HG02763 (cell line): ENCODE measurements around the gene AFG1L.
"Not testable (repeated sequence)": the region's sequence is repeated elsewhere in the genome, so short reads cannot be mapped to it uniquely, and the experiment has no call there.

Source experiments
- ATAC-seq: cut with Tn5 transposase; IDR thresholded peaks from one replicate; pipeline ENCODE4 v1.9.1; 2021; ENCODE audit warnings: mild to moderate bottlenecking, moderate library complexity; ENCODE audit not compliant: unreplicated experiment

AFG1L gene

GRCh38 chr6:108507316-108507715 lies 212.5 kb downstream of the AFG1L start:
- no peak for ATAC-seq

GRCh38 chr6:108510461-108511319 lies 215.8 kb downstream of the AFG1L start:
- no peak for ATAC-seq

GRCh38 chr6:108518714-108519576 lies 224.1 kb downstream of the AFG1L start:
- no peak for ATAC-seq

GRCh38 chr6:108521616-108522107 lies 226.8 kb downstream of the AFG1L start:
- ATAC-seq, result no peak

GRCh38 chr6:108523697-108524096 lies 228.8 kb downstream of the AFG1L start:
- no peak for ATAC-seq

- no peak for ATAC-seq
Measured at GRCh38 chr6:108524528-108525248, 229.8 kb downstream of the AFG1L start.

GRCh38 chr6:108526739-108527174 lies 231.9 kb downstream of the AFG1L start:
- ATAC-seq, result no peak

GRCh38 chr6:108528878-108529277 lies 234.0 kb downstream of the AFG1L start:
- ATAC-seq, result no peak

GRCh38 chr6:108531332-108531731 lies 236.5 kb downstream of the AFG1L start:
- ATAC-seq, result no peak

GRCh38 chr6:108535114-108535742 lies 240.4 kb downstream of the AFG1L start:
- ATAC-seq, result no peak

- ATAC-seq, result not testable (repeated sequence)
Measured at GRCh38 chr6:108535920-108536535, 241.2 kb downstream of the AFG1L start.

GRCh38 chr6:108541843-108542759 lies 247.2 kb downstream of the AFG1L start:
- ATAC-seq, result peak; percentile 75

- no peak for ATAC-seq
Measured at GRCh38 chr6:108543175-108543940, 248.5 kb downstream of the AFG1L start.

GRCh38 chr6:108544606-108545005 lies 249.8 kb downstream of the AFG1L start:
- no peak for ATAC-seq

- ATAC-seq, result no peak
Measured at GRCh38 chr6:108546079-108547049, 251.5 kb downstream of the AFG1L start.

GRCh38 chr6:108549241-108549640 lies 254.4 kb downstream of the AFG1L start:
- ATAC-seq, result no peak

GRCh38 chr6:108549741-108550140 lies 254.9 kb downstream of the AFG1L start:
- no peak for ATAC-seq
